ENCODE results near the gene ARL15. TPM values are rescaled to one million over a fixed set of nuclear protein-coding genes. Genes with fewer than 3 reads are reported as not detected.

The ARL15 gene
- total RNA-seq, 1 donor: 28.1 TPM

DNA sequence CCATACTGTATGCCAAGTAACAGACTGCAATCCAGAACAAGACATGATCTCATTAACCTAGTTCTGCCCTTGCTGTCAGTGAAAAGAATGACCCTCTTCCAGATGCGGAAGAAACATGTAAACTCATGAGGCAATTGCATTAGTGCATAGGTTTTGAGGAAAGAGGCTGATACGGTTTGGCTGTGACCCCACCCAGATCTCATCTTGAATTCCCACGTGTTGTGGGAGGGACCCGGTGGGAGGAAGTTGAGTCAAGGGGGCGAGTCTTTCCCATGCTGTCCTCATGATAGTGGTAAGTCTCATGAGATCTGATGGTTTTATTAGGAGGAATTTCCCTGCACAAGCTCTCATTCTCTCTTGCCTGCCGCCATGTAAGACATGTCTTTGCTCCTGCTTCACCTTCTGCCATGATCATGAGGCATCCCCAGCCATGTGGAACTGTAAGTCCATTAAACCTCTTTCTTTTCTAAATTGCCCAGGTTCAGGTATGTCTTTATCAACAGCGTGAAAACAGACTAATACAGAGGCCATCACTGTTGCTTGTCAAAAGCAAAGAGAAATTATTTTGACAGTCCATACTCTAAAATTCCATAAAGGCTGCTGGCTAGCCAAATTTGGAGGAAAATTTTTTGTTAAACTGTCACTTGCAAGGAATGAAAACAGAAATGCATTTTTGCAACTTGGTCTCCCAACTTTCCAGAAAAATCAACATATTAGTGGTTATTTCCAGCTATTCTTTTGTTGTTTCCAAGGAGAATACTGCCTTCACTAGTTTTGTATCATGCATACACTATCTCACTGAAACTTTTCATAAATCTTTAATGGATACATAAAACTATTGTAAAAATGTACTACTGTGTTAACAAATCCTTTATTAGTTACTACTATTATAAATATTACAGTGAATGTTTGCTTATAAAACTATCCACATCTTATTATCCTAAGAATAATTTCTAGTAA, 3.2 kb upstream of the ARL15 start:
- no peak overlapping the region for H3K4me3 ChIP-seq (ENCODE audit: low read depth, low read length)
- TF ChIP-seq, protein P1, sequence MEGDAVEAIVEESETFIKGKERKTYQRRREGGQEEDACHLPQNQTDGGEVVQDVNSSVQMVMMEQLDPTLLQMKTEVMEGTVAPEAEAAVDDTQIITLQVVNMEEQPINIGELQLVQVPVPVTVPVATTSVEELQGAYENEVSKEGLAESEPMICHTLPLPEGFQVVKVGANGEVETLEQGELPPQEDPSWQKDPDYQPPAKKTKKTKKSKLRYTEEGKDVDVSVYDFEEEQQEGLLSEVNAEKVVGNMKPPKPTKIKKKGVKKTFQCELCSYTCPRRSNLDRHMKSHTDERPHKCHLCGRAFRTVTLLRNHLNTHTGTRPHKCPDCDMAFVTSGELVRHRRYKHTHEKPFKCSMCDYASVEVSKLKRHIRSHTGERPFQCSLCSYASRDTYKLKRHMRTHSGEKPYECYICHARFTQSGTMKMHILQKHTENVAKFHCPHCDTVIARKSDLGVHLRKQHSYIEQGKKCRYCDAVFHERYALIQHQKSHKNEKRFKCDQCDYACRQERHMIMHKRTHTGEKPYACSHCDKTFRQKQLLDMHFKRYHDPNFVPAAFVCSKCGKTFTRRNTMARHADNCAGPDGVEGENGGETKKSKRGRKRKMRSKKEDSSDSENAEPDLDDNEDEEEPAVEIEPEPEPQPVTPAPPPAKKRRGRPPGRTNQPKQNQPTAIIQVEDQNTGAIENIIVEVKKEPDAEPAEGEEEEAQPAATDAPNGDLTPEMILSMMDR (IDR thresholded peaks at IDR 0.05; ENCODE audit: insufficient read depth, low read depth, low read length): no peak
- no peak for DNase-seq (ENCODE audit: low read depth)

- no peak overlapping the region for H3K4me3 ChIP-seq (ENCODE audit: low read depth, low read length)
- TF ChIP-seq, protein P1 (IDR thresholded peaks at IDR 0.05; ENCODE audit: insufficient read depth, low read depth, low read length): no peak
- no peak for DNase-seq (ENCODE audit: low read depth)
Observed at GRCh38 chr5:54312499-54312898, 2.1 kb upstream of the ARL15 start.

DNA sequence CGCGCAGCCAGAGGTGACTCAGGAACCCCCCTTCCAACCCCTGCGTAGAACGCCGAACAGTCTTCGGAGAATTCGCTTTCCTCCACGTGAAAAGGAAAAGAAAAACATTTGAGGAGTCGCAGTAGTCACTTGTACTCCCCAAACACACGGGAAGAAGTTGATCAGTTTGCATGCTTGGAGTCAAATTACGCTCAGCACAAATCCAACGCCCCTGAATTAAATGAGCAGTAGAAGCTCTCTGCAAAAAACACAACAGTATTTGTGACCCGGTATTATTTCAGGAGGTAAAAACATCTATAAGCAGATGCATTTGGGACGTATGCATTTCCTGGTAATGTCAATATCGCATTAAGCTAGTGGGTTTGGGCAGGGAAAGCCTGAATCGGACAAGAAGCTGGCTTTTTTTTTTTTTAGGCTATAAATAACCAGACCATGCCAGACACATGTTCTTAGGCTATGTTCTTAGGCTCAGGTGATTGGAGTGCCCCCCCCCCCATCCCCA, 854 bp upstream of the ARL15 start:
- H3K4me3 ChIP-seq (ENCODE audit: low read depth, low read length): peak overlapping the region; percentile 91
- TF ChIP-seq, protein P1 (IDR thresholded peaks at IDR 0.05; ENCODE audit: insufficient read depth, low read depth, low read length): no peak
- DNase-seq (ENCODE audit: low read depth): peak; percentile 50

DNA sequence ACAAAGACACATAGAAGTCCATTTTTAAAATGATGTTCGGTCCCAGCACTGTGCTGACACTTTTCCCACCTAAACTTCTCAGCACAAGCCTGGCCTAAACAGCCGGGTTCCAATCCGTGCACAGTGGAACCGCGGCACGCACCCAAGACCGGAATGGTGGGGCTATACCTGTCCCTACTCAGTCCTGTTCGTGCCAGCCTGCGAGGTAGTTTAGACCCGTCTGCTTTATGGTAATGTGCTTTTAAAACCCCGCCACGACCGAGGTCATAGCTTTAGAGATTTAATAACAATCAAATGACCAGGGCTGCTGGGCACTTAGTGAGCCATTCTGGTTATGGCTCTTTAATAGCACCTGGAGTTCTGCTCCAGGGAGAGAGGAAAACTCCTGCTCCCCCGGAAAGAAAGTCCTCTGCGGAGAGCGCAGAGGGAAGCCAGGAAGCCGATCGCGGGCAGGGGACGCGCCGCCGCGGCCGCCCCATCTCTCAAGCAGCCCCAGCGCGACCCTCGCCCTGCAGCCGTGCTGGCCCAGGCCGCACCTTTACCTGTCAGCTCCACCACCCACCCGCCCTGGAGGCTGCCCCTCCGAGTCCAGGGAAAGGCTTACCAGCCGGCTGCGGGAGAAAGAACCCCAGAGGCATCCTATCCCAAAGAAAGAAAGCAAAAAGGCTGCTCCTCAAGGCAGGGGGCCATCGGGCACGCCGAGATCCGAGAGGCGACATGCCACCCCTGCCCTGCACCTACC, 511 bp downstream of the ARL15 start:
- H3K4me3 ChIP-seq (ENCODE audit: low read depth, low read length): peak overlapping the region; percentile 91
- DNase-seq (ENCODE audit: low read depth): peak; percentile 35
- TF ChIP-seq, protein P1 (IDR thresholded peaks at IDR 0.05; ENCODE audit: insufficient read depth, low read depth, low read length): no peak

- TF ChIP-seq, protein P1 (IDR thresholded peaks at IDR 0.05; ENCODE audit: insufficient read depth, low read depth, low read length): no peak
- H3K4me3 ChIP-seq (ENCODE audit: low read depth, low read length): peak overlapping the region; percentile 91
- no peak for DNase-seq (ENCODE audit: low read depth)
Observed at GRCh38 chr5:54309276-54309675, 1.1 kb downstream of the ARL15 start.

DNA sequence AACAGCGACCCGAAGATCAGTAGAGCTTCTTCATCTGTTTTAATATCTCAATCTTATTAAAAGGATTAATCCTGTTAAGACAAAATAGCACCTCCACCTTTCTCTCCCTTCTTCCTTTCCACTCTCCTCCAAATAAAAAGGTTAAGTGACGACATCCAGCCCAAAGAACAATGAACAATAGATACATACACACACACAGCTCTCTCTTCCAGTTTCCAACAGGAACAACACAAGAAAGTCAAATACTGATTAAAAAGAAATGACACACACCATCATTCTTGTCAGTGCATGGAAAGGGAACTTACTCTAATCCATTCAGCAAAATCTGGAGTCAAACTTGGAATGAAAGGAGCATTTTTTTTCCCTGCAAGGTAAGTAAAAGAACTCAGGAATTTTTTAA, 2.8 kb downstream of the ARL15 start:
- TF ChIP-seq, protein P1 (IDR thresholded peaks at IDR 0.05; ENCODE audit: insufficient read depth, low read depth, low read length): no peak
- no peak for DNase-seq (ENCODE audit: low read depth)
- H3K4me3 ChIP-seq (ENCODE audit: low read depth, low read length): no peak overlapping the region

Data from fibroblast of villous mesenchyme (primary cell).